ENCODE data around the gene PTPRE. TPM values are rescaled to one million over a fixed set of nuclear protein-coding genes. Genes with fewer than 3 reads are reported as not detected.

PTPRE gene
- polyA plus RNA-seq, 1 of the 3 experiments (the other 2 are of a cell fraction) = 11.8 TPM

DNA sequence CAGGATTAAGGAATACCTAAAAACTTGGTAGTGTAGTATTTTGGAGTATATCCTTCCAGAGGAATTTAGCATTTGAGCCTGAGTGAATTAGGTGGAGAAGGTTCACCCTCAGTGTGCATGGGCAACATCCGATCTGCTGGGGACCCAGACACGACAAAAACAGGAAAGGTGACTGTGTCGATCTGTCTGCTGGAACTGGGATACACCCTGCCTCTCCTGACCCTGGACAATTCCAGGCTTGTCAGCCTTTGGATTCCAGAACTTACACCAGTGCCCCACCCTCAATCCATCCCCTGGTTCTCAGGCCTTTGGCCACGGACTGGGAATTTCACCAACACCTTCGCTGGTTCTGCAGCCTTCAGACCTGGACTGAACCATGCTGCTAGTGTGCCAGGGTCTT lies 41.9 kb downstream of the PTPRE start:
- Histone ChIP-seq H3F3A (replicated peaks; ENCODE audit: insufficient read depth) (no peaks in the 10 kb centered on the region), H3K27me3 (ENCODE audit: insufficient read depth) (no peaks in the 10 kb centered on the region), H3K27ac (ENCODE audit: low read depth in 2 of 2, low read length in 1 of 2) (no peak overlapping the region), H3K79me2 (ENCODE audit: insufficient read depth) (no peaks in the 10 kb centered on the region), H3K4me2 (no peak overlapping the region), H3K4me1 (ENCODE audit: control insufficient read depth in 1 of 2, insufficient read depth in 2 of 2, low read depth in 1 of 2, low read length in 1 of 2) (peaks cover 0 to 1% of the 10 kb centered on the region in 2 experiments; a peak in 1 of 4 replicates), H3K9ac (no peak overlapping the region), H3K9me3 (no peaks in the 10 kb centered on the region), H3K4me3 (ENCODE audit: low read depth in 2 of 2, low read length in 1 of 2) (no peak overlapping the region), H4K20me1 (ENCODE audit: insufficient read depth) (no peaks in the 10 kb centered on the region), H3K36me3 (replicated peaks in 1 of 2; ENCODE audit: control insufficient read depth in 1 of 2, insufficient read depth in 2 of 2, low read length in 1 of 2) (no peaks in the 10 kb centered on the region), H2AFZ (ENCODE audit: low read depth) (no peak overlapping the region), H3K9me2 (no peaks in the 10 kb centered on the region)
- DNase-seq = no peak
- CTCF ChIA-PET = interaction anchor here (1.0 kb wide), 2 partner anchors 11 to 31 kb away, joined by 3 read pairs; no protein-coding TSS in a partner anchor
- no peak for TF ChIP-seq FOXJ3 (CRISPR knock-in tag; IDR thresholded peaks at IDR 0.05)
- TF ChIP-seq, protein P1, sequence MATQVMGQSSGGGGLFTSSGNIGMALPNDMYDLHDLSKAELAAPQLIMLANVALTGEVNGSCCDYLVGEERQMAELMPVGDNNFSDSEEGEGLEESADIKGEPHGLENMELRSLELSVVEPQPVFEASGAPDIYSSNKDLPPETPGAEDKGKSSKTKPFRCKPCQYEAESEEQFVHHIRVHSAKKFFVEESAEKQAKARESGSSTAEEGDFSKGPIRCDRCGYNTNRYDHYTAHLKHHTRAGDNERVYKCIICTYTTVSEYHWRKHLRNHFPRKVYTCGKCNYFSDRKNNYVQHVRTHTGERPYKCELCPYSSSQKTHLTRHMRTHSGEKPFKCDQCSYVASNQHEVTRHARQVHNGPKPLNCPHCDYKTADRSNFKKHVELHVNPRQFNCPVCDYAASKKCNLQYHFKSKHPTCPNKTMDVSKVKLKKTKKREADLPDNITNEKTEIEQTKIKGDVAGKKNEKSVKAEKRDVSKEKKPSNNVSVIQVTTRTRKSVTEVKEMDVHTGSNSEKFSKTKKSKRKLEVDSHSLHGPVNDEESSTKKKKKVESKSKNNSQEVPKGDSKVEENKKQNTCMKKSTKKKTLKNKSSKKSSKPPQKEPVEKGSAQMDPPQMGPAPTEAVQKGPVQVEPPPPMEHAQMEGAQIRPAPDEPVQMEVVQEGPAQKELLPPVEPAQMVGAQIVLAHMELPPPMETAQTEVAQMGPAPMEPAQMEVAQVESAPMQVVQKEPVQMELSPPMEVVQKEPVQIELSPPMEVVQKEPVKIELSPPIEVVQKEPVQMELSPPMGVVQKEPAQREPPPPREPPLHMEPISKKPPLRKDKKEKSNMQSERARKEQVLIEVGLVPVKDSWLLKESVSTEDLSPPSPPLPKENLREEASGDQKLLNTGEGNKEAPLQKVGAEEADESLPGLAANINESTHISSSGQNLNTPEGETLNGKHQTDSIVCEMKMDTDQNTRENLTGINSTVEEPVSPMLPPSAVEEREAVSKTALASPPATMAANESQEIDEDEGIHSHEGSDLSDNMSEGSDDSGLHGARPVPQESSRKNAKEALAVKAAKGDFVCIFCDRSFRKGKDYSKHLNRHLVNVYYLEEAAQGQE (IDR thresholded peaks at IDR 0.05; ENCODE audit: low read depth, low read length) = no peak
- TF ChIP-seq MXI1 (IDR thresholded peaks at IDR 0.05; ENCODE audit: low read depth, low read length) = no peak
- no peak for TF ChIP-seq JUND (IDR thresholded peaks at IDR 0.05)
- TF ChIP-seq RAD21 (IDR thresholded peaks at IDR 0.05; ENCODE audit: low read length) = no peak
- TF ChIP-seq, protein P2, sequence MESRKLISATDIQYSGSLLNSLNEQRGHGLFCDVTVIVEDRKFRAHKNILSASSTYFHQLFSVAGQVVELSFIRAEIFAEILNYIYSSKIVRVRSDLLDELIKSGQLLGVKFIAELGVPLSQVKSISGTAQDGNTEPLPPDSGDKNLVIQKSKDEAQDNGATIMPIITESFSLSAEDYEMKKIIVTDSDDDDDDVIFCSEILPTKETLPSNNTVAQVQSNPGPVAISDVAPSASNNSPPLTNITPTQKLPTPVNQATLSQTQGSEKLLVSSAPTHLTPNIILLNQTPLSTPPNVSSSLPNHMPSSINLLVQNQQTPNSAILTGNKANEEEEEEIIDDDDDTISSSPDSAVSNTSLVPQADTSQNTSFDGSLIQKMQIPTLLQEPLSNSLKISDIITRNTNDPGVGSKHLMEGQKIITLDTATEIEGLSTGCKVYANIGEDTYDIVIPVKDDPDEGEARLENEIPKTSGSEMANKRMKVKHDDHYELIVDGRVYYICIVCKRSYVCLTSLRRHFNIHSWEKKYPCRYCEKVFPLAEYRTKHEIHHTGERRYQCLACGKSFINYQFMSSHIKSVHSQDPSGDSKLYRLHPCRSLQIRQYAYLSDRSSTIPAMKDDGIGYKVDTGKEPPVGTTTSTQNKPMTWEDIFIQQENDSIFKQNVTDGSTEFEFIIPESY (IDR thresholded peaks at IDR 0.05; ENCODE audit: borderline replicate concordance, low read depth) = no peak
- TF ChIP-seq, protein P3, sequence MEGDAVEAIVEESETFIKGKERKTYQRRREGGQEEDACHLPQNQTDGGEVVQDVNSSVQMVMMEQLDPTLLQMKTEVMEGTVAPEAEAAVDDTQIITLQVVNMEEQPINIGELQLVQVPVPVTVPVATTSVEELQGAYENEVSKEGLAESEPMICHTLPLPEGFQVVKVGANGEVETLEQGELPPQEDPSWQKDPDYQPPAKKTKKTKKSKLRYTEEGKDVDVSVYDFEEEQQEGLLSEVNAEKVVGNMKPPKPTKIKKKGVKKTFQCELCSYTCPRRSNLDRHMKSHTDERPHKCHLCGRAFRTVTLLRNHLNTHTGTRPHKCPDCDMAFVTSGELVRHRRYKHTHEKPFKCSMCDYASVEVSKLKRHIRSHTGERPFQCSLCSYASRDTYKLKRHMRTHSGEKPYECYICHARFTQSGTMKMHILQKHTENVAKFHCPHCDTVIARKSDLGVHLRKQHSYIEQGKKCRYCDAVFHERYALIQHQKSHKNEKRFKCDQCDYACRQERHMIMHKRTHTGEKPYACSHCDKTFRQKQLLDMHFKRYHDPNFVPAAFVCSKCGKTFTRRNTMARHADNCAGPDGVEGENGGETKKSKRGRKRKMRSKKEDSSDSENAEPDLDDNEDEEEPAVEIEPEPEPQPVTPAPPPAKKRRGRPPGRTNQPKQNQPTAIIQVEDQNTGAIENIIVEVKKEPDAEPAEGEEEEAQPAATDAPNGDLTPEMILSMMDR (IDR thresholded peaks at IDR 0.05) = no peak
- TF ChIP-seq, protein P4, sequence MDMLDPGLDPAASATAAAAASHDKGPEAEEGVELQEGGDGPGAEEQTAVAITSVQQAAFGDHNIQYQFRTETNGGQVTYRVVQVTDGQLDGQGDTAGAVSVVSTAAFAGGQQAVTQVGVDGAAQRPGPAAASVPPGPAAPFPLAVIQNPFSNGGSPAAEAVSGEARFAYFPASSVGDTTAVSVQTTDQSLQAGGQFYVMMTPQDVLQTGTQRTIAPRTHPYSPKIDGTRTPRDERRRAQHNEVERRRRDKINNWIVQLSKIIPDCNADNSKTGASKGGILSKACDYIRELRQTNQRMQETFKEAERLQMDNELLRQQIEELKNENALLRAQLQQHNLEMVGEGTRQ (IDR thresholded peaks at IDR 0.05; ENCODE audit: borderline replicate concordance, low read depth, low read length) = no peak
- TF ChIP-seq ELF1 (IDR thresholded peaks at IDR 0.05) = no peak
- no peak for TF ChIP-seq MEF2A (IDR thresholded peaks at IDR 0.05; ENCODE audit: borderline replicate concordance, low read depth)
- no peak for TF ChIP-seq YY1 (IDR thresholded peaks at IDR 0.05; ENCODE audit: low read depth)
- TF ChIP-seq, protein P5, sequence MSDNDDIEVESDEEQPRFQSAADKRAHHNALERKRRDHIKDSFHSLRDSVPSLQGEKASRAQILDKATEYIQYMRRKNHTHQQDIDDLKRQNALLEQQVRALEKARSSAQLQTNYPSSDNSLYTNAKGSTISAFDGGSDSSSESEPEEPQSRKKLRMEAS (IDR thresholded peaks at IDR 0.05; ENCODE audit: low read depth) = no peak
- TF ChIP-seq, protein P6, sequence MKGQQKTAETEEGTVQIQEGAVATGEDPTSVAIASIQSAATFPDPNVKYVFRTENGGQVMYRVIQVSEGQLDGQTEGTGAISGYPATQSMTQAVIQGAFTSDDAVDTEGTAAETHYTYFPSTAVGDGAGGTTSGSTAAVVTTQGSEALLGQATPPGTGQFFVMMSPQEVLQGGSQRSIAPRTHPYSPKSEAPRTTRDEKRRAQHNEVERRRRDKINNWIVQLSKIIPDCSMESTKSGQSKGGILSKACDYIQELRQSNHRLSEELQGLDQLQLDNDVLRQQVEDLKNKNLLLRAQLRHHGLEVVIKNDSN (IDR thresholded peaks at IDR 0.05; ENCODE audit: borderline replicate concordance, low read depth) = no peak
- no peak for TF ChIP-seq RFX5 (IDR thresholded peaks at IDR 0.05; ENCODE audit: low read length)
- TF ChIP-seq RXRA (IDR thresholded peaks at IDR 0.05; ENCODE audit: borderline replicate concordance, low read depth) = no peak
- TF ChIP-seq, protein P7, sequence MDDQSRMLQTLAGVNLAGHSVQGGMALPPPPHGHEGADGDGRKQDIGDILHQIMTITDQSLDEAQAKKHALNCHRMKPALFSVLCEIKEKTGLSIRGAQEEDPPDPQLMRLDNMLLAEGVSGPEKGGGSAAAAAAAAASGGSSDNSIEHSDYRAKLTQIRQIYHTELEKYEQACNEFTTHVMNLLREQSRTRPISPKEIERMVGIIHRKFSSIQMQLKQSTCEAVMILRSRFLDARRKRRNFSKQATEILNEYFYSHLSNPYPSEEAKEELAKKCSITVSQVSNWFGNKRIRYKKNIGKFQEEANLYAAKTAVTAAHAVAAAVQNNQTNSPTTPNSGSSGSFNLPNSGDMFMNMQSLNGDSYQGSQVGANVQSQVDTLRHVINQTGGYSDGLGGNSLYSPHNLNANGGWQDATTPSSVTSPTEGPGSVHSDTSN (IDR thresholded peaks at IDR 0.05) = no peak
- TF ChIP-seq EZH2phosphoT487 (IDR thresholded peaks at IDR 0.05; ENCODE audit: borderline replicate concordance, low read depth) = no peak
- TF ChIP-seq TAF1 (IDR thresholded peaks at IDR 0.05; ENCODE audit: borderline replicate concordance, low read depth, low read length) = no peak
- no peak for TF ChIP-seq RCOR1 (IDR thresholded peaks at IDR 0.05; ENCODE audit: low read length)
- no peak for TF ChIP-seq CHD2 (IDR thresholded peaks at IDR 0.05; ENCODE audit: low read length, partially characterized antibody)
- POLR2A ChIA-PET = no interaction called here
- 77% methylated on average over 5 of the region's 5 CpGs for WGBS (ENCODE audit: low lambda C conversion rate)
